Stomach (tissue), 9 donors: ENCODE data around the gene ZMIZ1. TPM values are rescaled to one million over a fixed set of nuclear protein-coding genes. Genes with fewer than 3 reads are reported as not detected.

ENCODE experiments used
- DNase-seq, 2 donors: peaks; one replicate each; pipeline versions ENCODE4 v3.0.0 to v3.0.0-alpha.2; 2013 to 2019
- H3K27ac ChIP-seq, 5 donors: fragments of 200-600 bp in 4 of 5; sonication (generic) in 4 of 5; one replicate each; pipeline ENCODE4 v1.5.1; 2013 to 2019; ENCODE audit warnings: mild to moderate bottlenecking in 1 of 5, moderate library complexity in 1 of 5
- H3K27me3 ChIP-seq, 3 donors: fragments of 200-600 bp; sonication (generic); one replicate each; pipeline ENCODE4 v1.5.1; 2017 to 2019; ENCODE audit warnings: mixed run types in 1 of 3
- H3K36me3 ChIP-seq, 4 donors: fragments of 200-600 bp; sonication (generic); 1 replicate in 3 of 4; 2 replicates in 1 of 4; pipeline ENCODE4 v1.5.1; 2016 to 2019
- H3K4me1 ChIP-seq, 4 donors: fragments of 200-600 bp; sonication (generic); one replicate each; pipeline ENCODE4 v1.5.1; 2016 to 2019
- H3K4me3 ChIP-seq, 4 donors: fragments of 200-600 bp; sonication (generic) in 3 of 4; one replicate each; pipeline ENCODE4 v1.5.1; 2016 to 2019; ENCODE audit warnings: mild to moderate bottlenecking in 1 of 4
- H3K9me3 ChIP-seq, 4 donors: fragments of 200-600 bp; sonication (generic); one replicate each; pipeline ENCODE4 v1.5.1; 2016 to 2019
- EP300 ChIP-seq: sonication (generic); formaldehyde crosslinking; IDR thresholded peaks from one replicate; pipeline ENCODE4 v1.6.1; 2017; ENCODE audit warnings: antibody characterized with exemption
- POLR2A ChIP-seq, 4 donors: fragments of 450-650 bp; IDR thresholded peaks; one replicate each; pipeline ENCODE4 v1.6.1; 2016; ENCODE audit warnings: antibody characterized with exemption in 4 of 4, control low read depth in 2 of 4, mild to moderate bottlenecking in 1 of 4, moderate library complexity in 1 of 4
- POLR2AphosphoS5 ChIP-seq, 3 donors: sonication (generic); formaldehyde crosslinking; IDR thresholded peaks; one replicate each; pipeline ENCODE4 v1.6.1; 2016; ENCODE audit warnings: antibody characterized with exemption in 3 of 3
- WGBS, 5 donors: extraction: QIAGEN DNeasy Blood & Tissue Kit in 3 of 5; methylation state at CpG; one replicate each; pipeline versions ENCODE4 v1.1.5 to v1.1.7; 2013 to 2018; 5-methylcytosine and 5-hydroxymethylcytosine counted together
- intact Hi-C: fragments of 100-400 bp; cut with DNase I; formaldehyde crosslinking; loops from one replicate; pipeline ENCODE4 v1.15.1; 2023; ENCODE audit warnings: low total_unique reads
- polyA plus RNA-seq, 3 donors: library from polyadenylated mRNA; stranded (reverse); fragments of 200-250 nt; gene quantifications; one replicate each; pipeline ENCODE4 v1.2.3, GENCODE V29; 2013
- total RNA-seq, 5 donors: library from RNA; depleted of rRNA; stranded (reverse); fragments of >200 nt; gene quantifications; one replicate each; pipeline versions ENCODE4 v1.1.0 to v1.2.3, GENCODE V29; 2014 to 2016
- TF ChIP-seq, protein P1 (sequence below), 7 experiments: fragments of 450-650 bp in 4 of 7; fragments of 200-600 bp in 3 of 7; sonication (generic) in 3 of 7; IDR thresholded peaks; one replicate each; pipeline ENCODE4 v1.5.1; 2016 to 2019; ENCODE audit warnings: antibody characterized with exemption in 7 of 7, control low read depth in 2 of 7, mild to moderate bottlenecking in 1 of 7
- donor health status: healthy with polysubstance abuse.
- donor health status: Bipolar disorder and iron deficiency.
- donor health status: healthy.

ZMIZ1 gene
- total and polyA plus RNA-seq, 8 donors, result 17.7 to 103 (median 26.3) TPM

GRCh38 chr10:79160191-79160590 is 91.4 kb downstream of the ZMIZ1 start:
- Histone ChIP-seq H3K9me3 (no peaks in the 10 kb centered on the region), H3K4me1 (peaks cover 72 to 97% (median 85%) of the 10 kb centered on the region in 4 donors), H3K27ac (peak overlapping the region in 4 of 5 donors; percentile 86 to 91 (median 88)), H3K4me3 (no peak overlapping the region), H3K36me3 (peaks cover 8 to 26% (median 18%) of the 10 kb centered on the region in 4 donors), H3K27me3 (no peaks in the 10 kb centered on the region)
- WGBS, 5 donors, result 0 to 84% (median 74%) methylated on average over 1 to 4 of the region's 4 CpGs
- TF ChIP-seq POLR2A (IDR thresholded peaks at IDR 0.05) (no peak), EP300 (no peak), POLR2AphosphoS5 (IDR thresholded peaks at IDR 0.05) (no peak)
- TF ChIP-seq, protein P1, sequence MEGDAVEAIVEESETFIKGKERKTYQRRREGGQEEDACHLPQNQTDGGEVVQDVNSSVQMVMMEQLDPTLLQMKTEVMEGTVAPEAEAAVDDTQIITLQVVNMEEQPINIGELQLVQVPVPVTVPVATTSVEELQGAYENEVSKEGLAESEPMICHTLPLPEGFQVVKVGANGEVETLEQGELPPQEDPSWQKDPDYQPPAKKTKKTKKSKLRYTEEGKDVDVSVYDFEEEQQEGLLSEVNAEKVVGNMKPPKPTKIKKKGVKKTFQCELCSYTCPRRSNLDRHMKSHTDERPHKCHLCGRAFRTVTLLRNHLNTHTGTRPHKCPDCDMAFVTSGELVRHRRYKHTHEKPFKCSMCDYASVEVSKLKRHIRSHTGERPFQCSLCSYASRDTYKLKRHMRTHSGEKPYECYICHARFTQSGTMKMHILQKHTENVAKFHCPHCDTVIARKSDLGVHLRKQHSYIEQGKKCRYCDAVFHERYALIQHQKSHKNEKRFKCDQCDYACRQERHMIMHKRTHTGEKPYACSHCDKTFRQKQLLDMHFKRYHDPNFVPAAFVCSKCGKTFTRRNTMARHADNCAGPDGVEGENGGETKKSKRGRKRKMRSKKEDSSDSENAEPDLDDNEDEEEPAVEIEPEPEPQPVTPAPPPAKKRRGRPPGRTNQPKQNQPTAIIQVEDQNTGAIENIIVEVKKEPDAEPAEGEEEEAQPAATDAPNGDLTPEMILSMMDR (IDR thresholded peaks at IDR 0.05), result no peak
- intact Hi-C loops, result no loop called here
- DNase-seq, result no peak

DNA sequence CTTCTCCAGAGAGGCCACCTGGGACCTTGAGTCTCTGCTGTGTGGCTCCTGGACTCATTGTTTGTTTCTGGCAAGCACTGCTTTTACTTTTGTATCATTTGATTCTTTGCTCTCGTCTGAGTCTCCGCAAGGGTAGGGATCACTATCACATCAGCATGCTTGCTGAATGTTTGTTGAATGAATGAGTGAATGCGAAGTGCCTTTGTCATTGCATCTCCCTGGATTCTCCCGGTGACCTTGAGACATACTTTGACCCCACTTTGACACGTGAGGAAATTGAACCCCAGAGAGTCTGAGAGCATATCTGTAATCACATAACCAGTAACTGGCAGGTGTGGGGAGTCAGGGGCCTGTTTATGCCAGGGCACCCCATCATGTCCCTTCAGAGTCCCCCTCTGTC is 92.8 kb downstream of the ZMIZ1 start:
- H3K9me3 ChIP-seq, result no peaks in the 10 kb centered on the region
- WGBS, 5 donors, result 63 to 70% (median 67%) methylated on average over 5 of the region's 5 CpGs
- intact Hi-C loops, result no loop called here
- H3K4me3 ChIP-seq, result no peak overlapping the region
- no peak for TF ChIP-seq EP300
- TF ChIP-seq, protein P1 (IDR thresholded peaks at IDR 0.05), result no peak
- no peak for TF ChIP-seq POLR2A (IDR thresholded peaks at IDR 0.05)
- no peak for TF ChIP-seq POLR2AphosphoS5 (IDR thresholded peaks at IDR 0.05)
- no peaks in the 10 kb centered on the region for H3K27me3 ChIP-seq
- DNase-seq, result no peak
- peak overlapping the region in 2 of 5 donors; percentile 86 to 91 for H3K27ac ChIP-seq
- H3K4me1 ChIP-seq, result peaks cover 68 to 97% (median 79%) of the 10 kb centered on the region in 4 donors
- peaks cover 13 to 31% (median 24%) of the 10 kb centered on the region in 4 donors for H3K36me3 ChIP-seq

DNA sequence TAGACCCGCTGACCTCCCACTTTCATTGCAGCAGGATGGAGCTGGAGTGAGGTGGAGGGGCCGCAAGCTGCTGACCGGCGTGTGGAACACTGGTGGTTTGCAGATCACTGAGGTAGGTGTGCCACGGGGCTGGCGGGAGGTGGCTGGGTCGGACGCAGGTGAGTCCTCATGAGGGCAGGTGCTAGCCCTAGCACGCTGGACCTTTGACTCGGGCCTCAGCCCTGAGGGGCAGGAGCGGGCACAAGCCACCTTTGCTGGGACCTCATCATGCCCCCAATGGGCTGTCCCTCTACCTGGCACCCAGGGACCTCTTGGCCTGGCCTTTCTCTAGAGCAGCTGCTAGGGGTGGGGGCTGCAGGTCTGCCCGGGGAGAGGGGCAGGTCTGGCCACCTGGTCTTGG is 93.3 kb downstream of the ZMIZ1 start:
- Histone ChIP-seq H3K4me3 (no peak overlapping the region), H3K36me3 (peaks cover 18 to 36% (median 28%) of the 10 kb centered on the region in 4 donors), H3K27ac (peak overlapping the region in 2 of 5 donors; percentile 14 to 91), H3K4me1 (peaks cover 64 to 97% (median 77%) of the 10 kb centered on the region in 4 donors), H3K27me3 (no peaks in the 10 kb centered on the region), H3K9me3 (no peaks in the 10 kb centered on the region)
- WGBS, 5 donors, result 73 to 93% (median 92%) methylated on average over 2 to 12 of the region's 12 CpGs
- TF ChIP-seq EP300 (no peak), POLR2AphosphoS5 (IDR thresholded peaks at IDR 0.05) (no peak), POLR2A (IDR thresholded peaks at IDR 0.05) (no peak)
- TF ChIP-seq, protein P1 (IDR thresholded peaks at IDR 0.05), result no peak
- no peak for DNase-seq
- intact Hi-C loops, result no loop called here

GRCh38 chr10:79162861-79163665 is 94.3 kb downstream of the ZMIZ1 start:
- Histone ChIP-seq H3K27ac (peak overlapping the region in 3 of 5 donors; percentile 31 to 91 (median 34)), H3K4me1 (peaks cover 53 to 95% (median 68%) of the 10 kb centered on the region in 4 donors), H3K4me3 (no peak overlapping the region), H3K27me3 (no peaks in the 10 kb centered on the region), H3K9me3 (no peaks in the 10 kb centered on the region), H3K36me3 (peaks cover 28 to 46% (median 39%) of the 10 kb centered on the region in 4 donors)
- TF ChIP-seq, protein P1 (IDR thresholded peaks at IDR 0.05), result no peak
- TF ChIP-seq POLR2A (IDR thresholded peaks at IDR 0.05), result no peak
- peak in 1 of 3 donors; percentile 45 for TF ChIP-seq POLR2AphosphoS5 (IDR thresholded peaks at IDR 0.05)
- no peak for TF ChIP-seq EP300
- intact Hi-C loops, result no loop called here
- DNase-seq, result no peak
- 49 to 70% (median 63%) methylated on average over 16 to 17 of the region's 17 CpGs for WGBS, 5 donors
